ENCODE measurements around the gene FAM83G.

FAM83G gene

DNA sequence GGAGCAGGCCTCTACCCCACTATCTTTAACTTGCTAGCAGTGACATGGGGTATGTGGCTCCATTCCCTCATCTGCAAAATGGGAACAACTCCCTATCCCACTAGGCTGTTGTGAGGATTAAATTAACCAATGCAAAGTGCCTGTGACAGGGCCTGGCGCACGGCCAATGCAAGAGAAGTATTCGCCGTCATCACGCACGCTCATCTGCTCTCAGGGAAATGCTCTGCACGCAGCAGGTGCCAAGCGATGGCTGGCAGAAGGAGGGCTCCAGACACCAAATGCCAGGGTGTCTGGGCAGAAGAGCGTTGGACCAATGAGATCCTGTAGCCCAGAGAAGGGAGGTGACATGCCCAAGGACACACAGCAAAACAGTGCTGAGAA is 17.3 kb downstream of the FAM83G start:
- DNase-seq (ENCODE audit: low spot score): no peak

DNA sequence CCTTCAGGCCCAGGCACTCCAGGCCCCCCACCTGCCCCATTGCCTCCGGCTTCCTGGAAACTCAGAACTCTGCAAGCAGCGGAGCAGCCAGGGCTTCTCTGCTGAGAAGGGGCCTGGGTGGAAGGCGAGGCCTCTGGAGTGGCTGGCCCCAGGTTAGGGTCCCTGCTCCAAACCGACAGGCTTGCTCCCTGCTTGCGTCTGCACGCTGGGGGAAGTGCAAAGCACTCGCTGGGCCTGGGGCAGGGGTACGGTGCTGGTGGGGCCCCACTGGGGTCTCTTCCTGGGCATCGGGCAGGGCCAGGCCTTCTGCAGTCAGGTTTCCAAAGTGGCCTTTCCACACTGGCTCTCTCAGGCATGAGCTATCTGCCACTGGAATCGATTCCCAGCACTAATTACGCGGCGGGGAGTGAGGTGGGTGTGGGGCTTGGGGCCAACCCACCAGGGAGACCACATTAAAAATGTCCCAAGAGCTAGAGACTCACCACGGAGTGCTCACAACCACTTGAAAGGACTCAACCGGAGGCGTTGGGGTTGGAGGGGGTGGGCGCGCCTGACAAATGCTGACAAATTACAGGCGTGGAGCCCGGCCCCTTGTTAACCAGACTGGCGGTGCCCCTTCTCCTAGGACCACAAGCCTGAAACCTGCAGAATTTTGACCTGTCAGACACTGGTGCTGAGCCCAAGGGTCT is 17.9 kb downstream of the FAM83G start:
- DNase-seq (ENCODE audit: low spot score): no peak

DNA sequence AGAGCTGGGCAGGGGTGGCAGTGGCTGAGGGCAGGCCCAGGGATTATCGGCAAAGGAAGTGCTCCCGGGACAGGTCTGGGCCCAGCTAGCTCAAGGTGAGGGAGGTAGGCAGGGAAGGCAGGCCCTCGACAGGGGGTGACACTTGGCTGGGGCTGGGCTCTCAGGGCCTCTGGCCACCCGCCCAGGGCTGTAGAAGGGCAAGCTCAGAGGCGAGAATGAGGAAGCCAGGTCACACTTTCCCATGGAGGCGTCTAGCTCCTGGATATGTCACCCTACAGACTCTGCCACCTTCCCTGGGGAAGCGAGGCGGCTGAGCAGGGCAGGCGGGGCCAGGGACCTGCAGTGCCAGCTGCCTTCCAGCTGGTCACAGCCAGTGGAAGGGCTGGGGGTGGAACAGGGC is 19.1 kb downstream of the FAM83G start:
- no peak for DNase-seq (ENCODE audit: low spot score)

DNA sequence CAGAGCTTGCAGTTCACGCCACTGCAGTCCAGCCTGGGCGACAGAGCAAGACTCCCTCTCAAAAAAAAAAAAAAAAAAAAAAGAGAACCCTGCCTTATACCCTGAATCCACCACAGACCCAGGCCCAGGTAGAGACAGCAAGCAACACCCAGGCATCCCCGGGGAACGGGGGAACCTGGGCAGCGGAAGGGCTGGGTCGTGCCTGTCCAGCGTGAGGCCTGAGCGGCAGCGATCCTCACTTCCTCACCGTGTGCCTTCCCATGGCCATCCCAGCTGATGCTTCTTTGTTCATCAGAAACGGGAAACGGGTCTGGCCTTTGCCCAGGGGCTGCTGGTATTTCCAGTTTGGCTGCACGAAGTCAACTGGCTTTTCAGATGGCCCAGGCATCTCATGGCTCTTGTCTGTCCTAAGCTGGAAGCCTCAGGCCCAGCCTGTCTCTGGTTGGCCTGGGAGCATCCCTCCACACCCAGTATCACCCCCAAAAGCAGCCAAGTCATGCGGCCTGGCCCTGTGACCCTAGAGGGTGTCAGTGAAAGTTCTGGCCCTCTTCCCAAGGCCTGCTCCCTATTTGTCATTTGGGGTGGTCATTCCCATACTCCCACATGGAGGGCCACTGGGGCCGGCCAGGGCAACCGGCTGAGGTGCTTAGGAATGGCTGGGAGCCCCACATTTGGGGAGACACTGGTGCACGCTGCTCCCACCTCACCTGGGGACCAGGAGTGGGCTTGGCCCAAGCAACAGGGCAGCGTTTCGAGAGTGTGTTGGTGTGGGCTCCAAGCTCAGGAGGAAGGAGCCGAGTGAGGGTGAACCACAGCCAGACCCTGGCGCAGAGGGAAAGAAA is 20.1 kb downstream of the FAM83G start:
- no peak for DNase-seq (ENCODE audit: low spot score)

DNA sequence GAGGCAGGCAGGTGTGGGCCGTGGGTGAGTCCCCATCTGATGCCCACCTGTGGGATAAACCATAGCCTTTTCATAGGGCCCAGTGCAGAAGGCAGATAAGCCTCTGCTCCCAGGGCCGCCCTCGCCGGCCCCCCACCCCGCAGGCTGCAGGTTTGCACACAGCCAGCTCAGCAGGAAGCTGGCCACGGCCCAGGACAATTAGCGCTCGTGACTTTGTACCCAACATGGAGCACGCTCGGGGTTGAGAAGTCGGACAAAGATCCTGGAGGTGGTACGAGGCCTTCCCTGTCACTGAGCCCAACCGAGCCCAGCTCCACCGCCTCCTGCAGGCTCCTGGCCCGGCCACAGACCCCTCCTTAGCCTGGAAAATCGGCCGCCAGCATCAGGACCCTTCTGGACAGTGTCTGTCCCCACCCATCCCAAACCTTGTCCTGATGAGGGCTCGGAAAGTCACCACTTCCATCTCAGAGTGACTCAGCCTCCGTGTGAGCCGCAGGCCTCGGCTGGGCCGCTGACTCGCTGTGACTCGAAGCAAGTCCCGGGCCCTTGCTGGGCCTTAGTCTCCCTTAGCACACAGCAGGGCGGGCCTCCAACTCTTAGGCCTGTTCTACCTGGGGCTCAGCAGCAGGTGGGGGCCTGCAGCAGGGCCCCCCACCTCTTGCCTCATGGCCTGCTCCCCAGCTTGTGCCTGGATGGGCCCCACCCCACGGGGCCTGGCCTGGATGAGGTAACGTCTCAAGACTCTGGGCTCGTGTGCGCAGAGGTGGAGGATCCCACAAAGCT is 22.7 kb downstream of the FAM83G start:
- no peak for DNase-seq (ENCODE audit: low spot score)

DNA sequence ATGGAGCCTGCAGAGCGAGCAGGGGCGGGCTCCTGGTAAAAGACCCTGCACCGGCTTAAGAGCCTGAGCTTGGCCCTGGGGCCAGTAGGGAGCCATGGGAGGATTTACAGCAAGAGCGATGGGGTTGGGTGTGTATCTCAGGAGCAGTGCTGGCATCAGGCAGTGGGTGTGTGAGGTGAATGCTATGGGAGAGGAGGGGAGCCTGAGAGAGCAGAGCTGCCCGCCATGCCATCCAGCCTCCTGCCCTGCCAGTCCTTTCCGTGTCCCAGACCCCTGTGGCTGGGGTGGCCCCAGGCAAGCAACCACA is 23.3 kb downstream of the FAM83G start:
- no peak for DNase-seq (ENCODE audit: low spot score)

DNA sequence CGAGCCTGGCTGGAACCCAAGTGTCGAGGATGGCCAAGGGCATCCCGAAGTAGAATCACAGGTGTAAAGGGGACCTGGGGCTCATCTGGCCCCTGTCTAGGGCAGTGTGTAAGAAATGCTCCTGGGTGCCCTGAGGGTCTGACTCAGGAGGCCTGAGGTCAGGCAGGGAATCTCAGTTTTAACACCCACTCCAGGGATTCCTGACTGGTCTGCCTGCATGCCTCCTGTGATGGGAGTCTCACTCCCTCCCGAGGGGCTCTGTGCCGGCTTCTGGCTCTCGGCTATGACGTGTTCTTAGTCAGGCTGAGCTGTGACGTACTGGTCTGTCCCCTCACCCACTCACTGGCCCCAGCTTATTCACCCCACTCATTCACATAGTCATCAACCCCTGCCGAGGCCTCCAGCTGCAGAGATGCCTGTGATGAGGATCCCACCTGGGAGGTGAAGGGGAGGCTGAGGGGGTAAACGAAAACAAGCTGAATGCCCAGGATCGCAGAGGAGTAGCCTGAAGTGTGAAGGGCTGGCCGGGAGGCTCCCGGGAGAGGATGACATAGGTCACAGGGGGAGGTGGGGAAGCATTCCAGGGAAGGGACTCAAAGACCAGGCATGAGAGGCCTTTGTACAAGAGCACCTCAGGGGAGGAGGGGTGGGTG is 23.8 kb downstream of the FAM83G start:
- no peak for DNase-seq (ENCODE audit: low spot score)

DNA sequence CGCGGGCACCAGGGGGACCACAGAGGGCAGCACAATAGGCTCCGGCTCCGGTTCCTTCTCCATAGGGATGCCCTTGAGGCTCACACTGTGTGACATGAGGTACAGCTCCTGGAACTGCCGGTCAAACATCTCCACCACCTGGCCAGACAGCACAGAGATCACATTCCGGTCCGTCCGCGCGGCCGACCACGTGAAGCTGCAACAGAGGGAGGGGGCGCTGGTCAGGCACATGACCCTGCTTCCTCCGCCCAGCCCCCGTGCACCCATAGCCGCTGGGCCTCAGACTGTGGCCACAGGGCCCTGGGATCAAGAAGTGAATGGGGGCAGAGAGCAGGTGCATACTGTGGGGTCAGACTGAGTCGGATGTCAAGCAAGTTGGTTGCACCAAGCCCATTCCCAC is 25.9 kb downstream of the FAM83G start:
- no peak for DNase-seq (ENCODE audit: low spot score)

DNA sequence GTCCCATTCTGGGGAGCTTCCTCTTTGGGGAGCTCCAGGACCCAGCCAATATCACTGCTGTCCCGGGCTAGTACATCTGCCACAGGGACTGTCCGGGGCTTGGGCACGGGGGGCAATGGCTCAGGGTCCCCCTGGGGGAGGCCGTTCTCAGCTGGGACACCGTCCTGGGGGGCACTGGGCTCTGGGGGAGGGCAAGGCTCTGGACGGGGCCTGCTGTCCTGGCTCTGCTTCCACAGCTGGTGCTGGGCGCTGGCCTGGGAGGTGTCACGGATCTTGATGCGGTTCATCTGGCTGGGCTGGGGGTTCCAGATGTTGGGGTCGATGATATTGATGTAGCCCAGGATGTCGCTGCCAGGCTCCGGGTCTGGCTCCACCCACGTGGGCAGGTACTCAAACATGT is 26.5 kb downstream of the FAM83G start:
- no peak for DNase-seq (ENCODE audit: low spot score)

DNA sequence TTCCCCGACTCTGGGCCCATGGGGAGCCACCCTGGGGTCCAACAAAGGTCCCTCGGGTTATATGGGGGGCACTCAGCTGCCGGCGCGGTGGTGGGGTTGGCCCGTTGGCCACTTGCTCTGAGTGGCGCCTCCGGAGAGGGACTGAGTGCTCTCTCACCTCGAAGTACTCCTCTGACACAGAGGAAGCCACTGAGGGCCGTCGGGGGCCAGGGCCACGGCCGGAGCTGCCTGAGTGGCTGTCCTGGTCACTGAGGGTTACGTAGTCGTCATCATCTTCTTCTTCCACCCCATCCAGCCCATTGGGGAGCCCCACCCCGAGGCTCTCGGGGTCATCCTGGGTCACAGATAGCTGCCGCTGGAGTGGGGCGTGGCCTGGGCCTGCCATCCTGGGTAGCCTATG is 26.9 kb downstream of the FAM83G start:
- DNase-seq (ENCODE audit: low spot score): no peak

DNA sequence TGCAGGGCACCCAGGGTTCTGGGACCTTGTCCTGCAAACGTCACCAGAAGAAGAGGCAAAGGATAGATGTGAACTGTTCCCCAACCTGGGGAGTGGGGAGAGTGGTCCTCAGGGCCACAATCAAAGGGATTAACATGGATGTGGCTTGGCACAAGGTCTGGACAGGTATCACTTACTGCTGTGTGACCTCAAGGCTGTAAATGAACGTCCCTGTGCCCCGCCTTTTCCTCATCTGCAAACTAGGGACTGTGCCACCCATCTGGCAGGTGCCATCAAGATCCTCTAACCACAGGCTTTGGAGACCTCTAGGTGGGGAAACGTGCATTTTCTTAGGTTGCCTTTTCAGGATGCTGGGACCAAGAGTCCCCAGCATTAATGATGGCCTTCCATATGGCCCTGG is 27.5 kb downstream of the FAM83G start:
- DNase-seq (ENCODE audit: low spot score): no peak

DNA sequence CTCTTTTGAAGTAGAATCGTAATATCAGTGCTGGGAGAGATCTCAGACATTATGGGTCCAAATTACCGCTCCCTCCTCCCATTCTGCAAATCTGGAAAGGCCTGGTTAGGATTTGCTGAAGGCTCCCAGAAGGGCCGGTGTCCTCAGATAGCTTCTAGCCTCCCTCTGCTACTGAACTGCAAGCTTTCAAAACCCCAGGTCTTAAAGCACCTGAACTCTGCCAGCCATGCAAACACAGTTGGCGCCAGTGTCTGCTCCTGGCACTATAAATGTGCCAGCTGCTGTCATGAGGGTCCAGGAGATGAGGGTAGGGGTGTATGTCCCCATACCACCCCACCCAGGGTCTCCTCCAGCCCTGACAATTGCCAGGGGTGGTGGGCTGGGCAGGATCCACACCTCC is 28.4 kb downstream of the FAM83G start:
- DNase-seq (ENCODE audit: low spot score): no peak

DNA sequence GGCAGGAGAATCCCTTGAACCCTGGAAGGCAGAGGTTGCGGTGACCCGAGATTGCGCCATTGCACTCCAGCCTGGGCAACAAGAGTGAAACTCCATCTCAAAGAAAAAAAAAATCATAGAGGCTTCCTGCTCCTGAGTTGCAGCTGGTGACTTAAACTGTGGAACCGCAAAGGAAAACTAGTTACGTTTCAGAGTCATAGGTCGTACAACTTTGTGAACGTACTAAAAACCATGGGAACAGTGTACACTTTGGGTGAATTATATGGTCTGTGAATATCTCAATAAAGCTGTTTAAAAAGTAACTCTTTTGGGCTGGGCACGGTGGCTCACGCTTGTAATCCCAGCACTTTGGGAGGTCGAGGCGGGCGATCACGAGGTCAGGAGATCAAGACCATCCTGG is 29.0 kb downstream of the FAM83G start:
- DNase-seq (ENCODE audit: low spot score): no peak

DNA sequence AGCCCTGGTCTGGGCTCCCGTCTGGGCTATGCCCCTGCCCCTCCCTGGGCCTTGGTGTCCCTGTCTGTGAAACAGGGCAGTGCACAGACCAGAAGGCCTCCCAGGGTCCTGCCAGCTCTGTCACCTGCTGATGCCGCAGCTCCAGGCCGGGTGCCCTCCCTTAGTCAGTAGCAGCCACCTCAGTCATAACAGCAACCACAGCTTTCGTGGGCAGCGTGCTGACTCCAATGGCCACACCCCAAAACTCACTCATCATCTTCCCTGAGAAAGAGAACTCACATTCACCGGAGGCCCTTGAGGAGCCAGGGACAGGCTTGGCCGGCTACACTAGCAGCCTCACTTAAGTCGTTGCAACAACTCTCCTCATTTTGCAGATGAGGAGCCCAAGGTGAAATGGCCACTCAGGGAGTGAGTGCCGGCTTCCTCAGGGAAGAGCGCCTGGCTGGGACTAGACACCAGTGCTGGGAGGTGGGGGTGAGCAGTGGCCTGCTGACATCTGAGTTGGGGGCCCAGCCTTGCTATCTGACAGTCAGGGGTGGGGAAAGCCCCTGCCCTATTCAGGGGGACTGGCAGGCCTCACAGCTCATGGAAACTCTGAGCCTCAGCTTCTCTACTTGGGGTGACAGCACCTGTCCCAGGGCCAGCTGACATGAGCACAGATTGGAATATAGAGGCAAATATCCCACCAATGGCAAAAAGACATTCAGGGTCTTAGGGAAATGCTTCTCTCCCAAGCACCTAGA is 30.0 kb downstream of the FAM83G start:
- no peak for DNase-seq (ENCODE audit: low spot score)

DNA sequence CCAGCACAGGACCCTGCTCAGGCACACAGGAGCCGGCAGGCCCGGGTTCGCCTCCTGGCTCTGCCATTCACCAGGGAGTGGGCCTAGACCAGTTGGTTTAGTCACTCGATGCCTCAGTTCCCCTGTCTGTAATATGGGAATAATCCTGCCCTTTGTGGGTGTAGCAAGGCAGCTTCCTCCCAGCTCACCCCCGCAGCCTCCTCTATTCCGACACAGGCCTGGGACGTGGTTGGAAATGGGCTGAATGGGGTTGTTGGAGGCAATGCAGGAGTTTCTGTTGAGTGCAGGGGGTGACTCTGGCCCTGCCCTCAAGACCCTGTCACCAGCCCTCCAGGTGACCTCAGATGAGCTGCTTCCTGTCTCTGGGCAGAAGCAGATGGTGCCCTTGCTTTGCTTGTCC is 32.8 kb downstream of the FAM83G start:
- no peak for DNase-seq (ENCODE audit: low spot score)

DNA sequence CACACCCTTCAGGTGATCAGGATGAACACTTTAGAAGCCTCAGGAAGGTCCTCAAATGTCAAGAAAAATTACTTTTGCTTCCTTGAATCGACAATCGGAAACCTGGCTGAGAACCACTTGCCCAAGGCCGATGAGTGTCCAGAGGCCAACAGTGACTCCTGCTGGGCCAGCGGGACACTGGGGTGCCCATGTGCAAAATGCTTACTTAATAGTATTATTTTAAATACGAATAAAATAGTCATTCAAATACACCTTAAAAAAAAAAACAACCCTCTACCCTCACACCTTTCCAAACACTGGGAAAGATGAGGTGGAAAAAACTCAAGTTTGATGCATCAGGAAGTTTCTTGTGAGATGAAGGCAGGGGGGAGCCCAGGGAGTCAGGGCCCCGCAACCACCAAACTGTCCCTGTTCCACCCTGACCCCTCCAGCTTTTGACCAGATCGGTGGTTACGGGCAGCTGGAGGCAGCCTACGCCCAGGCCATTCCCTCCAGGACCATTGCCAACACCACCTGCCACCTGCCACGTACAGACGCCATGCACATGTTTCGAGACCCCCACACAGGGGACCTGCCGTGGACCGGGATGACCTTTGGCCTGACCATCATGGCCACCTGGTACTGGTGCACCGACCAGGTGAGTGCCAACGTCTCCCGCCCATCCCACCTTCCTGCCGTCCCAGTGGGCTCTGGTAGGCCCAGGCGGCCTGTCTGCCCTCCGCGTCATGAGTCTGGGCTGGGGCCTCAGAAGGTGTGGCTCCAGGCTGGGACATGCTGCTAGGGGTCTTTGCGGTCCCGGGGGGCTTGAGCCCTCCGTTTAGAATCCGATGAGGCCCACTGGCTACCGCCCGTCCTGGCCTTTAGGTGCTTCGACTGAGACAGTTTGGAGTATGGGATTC is 33.7 kb downstream of the FAM83G start:
- no peak for DNase-seq (ENCODE audit: low spot score)

DNA sequence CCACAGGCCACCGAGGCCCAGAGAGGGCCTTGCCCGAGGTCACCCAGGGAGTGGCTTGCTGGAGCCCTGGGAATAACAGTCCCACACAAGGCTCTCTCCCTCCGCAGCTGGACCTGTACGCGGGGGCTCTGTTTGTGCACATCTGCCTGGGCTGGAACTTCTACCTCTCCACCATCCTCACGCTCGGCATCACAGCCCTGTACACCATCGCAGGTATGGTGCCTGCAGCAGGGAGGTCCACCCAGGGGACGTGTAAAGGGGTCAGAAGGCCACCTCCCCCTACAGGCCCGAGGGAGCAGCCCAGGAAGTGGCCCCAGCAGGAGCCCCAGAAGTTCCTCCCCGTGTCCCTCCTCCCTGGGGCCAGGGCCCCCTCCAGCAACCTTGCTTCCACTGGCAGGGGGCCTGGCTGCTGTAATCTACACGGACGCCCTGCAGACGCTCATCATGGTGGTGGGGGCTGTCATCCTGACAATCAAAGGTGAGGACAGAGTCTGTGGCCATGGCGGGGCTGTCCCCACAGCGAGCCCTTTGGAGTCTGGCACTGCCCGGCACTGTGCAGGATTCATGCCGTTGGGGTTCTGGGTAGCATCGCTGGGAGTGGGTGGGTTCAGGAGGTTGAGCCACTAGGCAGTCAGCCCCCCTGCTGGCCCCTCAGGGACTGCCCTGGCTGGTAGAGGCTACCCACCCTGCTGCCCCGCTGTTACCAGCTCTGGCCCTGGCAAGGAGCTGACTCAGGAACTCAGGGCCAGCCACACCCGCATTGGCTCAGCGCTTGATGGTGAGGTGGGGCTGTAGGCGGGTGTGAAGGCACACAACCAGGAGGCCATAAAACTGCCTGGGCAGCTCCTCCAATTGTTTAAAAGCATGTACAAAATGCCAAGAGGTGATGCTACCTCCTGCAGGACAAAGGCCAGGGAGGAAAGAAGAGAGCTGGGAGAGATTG is 35.3 kb downstream of the FAM83G start:
- DNase-seq (ENCODE audit: low spot score): no peak

DNA sequence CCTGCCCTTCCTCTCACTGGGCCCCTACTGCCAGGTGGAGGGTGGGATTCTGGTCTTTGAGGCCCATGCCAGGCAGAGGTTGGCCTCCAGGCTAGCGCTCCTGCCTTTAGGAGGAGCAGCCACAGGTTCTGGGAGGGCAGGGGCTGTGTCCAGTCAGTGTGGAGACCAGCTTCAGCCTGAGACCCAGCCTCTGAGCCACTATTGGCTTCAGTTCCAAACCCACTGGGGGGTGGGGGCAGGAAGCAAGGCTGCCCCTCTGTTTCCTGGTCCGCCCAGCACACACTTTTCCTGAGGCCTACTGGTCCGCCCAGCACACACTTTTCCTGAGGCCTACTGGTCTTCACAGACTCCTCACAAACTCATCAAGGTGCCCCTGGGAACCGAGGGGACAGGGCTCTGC is 36.2 kb downstream of the FAM83G start:
- no peak for DNase-seq (ENCODE audit: low spot score)

DNA sequence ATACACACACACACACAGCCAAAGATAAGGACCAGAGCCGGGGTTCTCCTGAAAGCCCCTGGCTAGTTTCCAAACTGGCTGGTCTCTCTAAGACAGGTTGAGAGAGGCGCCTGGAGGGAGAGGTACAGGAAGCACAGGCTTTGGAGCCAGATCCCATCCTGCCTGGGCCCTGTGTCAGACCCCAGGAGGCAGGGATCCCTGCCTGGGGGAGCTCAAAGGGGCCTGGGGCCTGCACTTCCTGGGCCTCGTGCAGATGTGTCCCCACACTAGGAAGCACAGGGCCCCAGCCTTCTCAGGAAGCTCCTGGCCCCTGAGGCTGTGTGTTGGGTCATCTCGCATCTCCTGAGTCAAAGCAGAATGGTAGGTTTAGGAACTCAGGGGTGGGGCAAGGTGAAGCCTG is 36.6 kb downstream of the FAM83G start:
- no peak for DNase-seq (ENCODE audit: low spot score)
